H1 (cell line): ENCODE measurements around the gene ZCRB1. TPM values are rescaled to one million over a fixed set of nuclear protein-coding genes. Genes with fewer than 3 reads are reported as not detected.

Experiments used
- CTCF ChIA-PET: fragments of 300-600 bp; sonication (Branson Sonifier 250); formaldehyde crosslinking; loops from one replicate; lab custom pipeline; 2021; ENCODE audit not compliant: partially characterized antibody; lab: Charles Lee
- POLR2A ChIA-PET: fragments of 300-600 bp; sonication (Branson Sonifier 250); formaldehyde crosslinking; loops from one replicate; lab custom pipeline; 2021; ENCODE audit warnings: inconsistent platforms; ENCODE audit not compliant: partially characterized antibody; lab: Charles Lee
- DNase-seq, 2 experiments: peaks; one replicate each; pipeline versions ENCODE4 v3.0.0 to v3.0.0-alpha.2; 2010 to 2022; ENCODE audit warnings: low spot score in 2 of 2, low read depth in 1 of 2, mixed read lengths in 1 of 2
- FAIRE-seq: peaks from 2 replicates; lab custom pipeline; 2011; peaks lifted over from hg19 to GRCh38; lab: Jason Lieb, UNC
- H2AFZ ChIP-seq: 2 replicates; pipeline ENCODE4 v1.8.1; 2012; ENCODE audit warnings: low read length, inconsistent platforms
- H2AK5ac ChIP-seq: 2 replicates; pipeline ENCODE4 v1.6.1; 2013; ENCODE audit warnings: low read depth, low read length
- H2BK120ac ChIP-seq: replicated peaks from 2 replicates; pipeline ENCODE3; 2013; ENCODE audit warnings: low read depth, low read length, inconsistent platforms
- H2BK12ac ChIP-seq: 2 replicates; pipeline ENCODE4 v1.6.1; 2013; ENCODE audit warnings: low read depth, low read length
- H2BK15ac ChIP-seq: 2 replicates; pipeline ENCODE4 v1.6.1; 2013; ENCODE audit warnings: low read length
- H2BK20ac ChIP-seq: 2 replicates; pipeline ENCODE4 v1.6.1; 2013; ENCODE audit warnings: low read length
- H2BK5ac ChIP-seq: 2 replicates; pipeline ENCODE4 v1.6.1; 2013; ENCODE audit warnings: low read depth, low read length
- H3K14ac ChIP-seq: 2 replicates; pipeline ENCODE4 v1.6.1; 2013; ENCODE audit warnings: inconsistent platforms; ENCODE audit not compliant: insufficient read length
- H3K18ac ChIP-seq: 2 replicates; pipeline ENCODE4 v1.6.1; 2013; ENCODE audit warnings: low read length; ENCODE audit errors: extremely low read depth
- H3K23ac ChIP-seq: 2 replicates; pipeline ENCODE4 v1.6.1; 2013; ENCODE audit warnings: inconsistent platforms; ENCODE audit not compliant: insufficient read length
- H3K23me2 ChIP-seq: 2 replicates; pipeline ENCODE4 v1.6.1; 2013; ENCODE audit warnings: low read depth, low read length
- H3K27ac ChIP-seq: 2 replicates; pipeline ENCODE4 v1.6.1; 2011; ENCODE audit warnings: low read depth, low read length, inconsistent platforms
- H3K27me3 ChIP-seq, 4 experiments: replicated peaks in 1 of 4; 1 replicate in 1 of 4; 2 replicates in 3 of 4; pipeline versions ENCODE4 v1.6.1 to v1.8.1; 2011 to 2013; ENCODE audit warnings: low read length in 3 of 4, mild to moderate bottlenecking in 3 of 4, inconsistent platforms in 2 of 4, mixed read lengths in 2 of 4, moderate library complexity in 1 of 4; ENCODE audit not compliant: control insufficient read depth in 3 of 4, insufficient read depth in 3 of 4; ENCODE audit errors: extremely low read depth in 1 of 4
- H3K36me3 ChIP-seq, 4 experiments: 2 replicates each; pipeline versions ENCODE4 v1.6.1 to v1.8.1; 2011 to 2013; ENCODE audit warnings: mild to moderate bottlenecking in 4 of 4, low read length in 3 of 4, moderate library complexity in 2 of 4, control low read depth in 1 of 4, inconsistent platforms in 1 of 4; ENCODE audit not compliant: insufficient read depth in 4 of 4, control insufficient read depth in 2 of 4
- H3K4ac ChIP-seq: replicated peaks from 2 replicates; pipeline ENCODE3; 2013; ENCODE audit warnings: low read length, low read depth, mixed read lengths, inconsistent platforms; ENCODE audit not compliant: insufficient read length
- H3K4me1 ChIP-seq, 4 experiments: replicated peaks in 1 of 4; 1 replicate in 1 of 4; 2 replicates in 3 of 4; pipeline versions ENCODE4 v1.6.1 to v1.8.1; 2011 to 2013; ENCODE audit warnings: low read length in 3 of 4, inconsistent platforms in 2 of 4, mixed read lengths in 1 of 4; ENCODE audit not compliant: insufficient read depth in 4 of 4, control insufficient read depth in 3 of 4
- H3K4me2 ChIP-seq, 2 experiments: 2 replicates each; pipeline versions ENCODE4 v1.6.1 to v1.8.1; 2011 to 2013; ENCODE audit warnings: low read depth in 2 of 2, low read length in 2 of 2, control low read depth in 1 of 2, inconsistent platforms in 1 of 2, mild to moderate bottlenecking in 1 of 2; ENCODE audit not compliant: insufficient read depth in 1 of 2
- H3K4me3 ChIP-seq, 4 experiments: fragments of 200-600, 300-600 bp in 1 of 4; sonication (generic), shearing (Covaris generic), sonication (Bioruptor Twin) in 1 of 4; 2 replicates each; pipeline versions ENCODE4 v1.5.1 to v1.8.1; 2011 to 2016; ENCODE audit warnings: low read length in 4 of 4, low read depth in 3 of 4, control low read depth in 2 of 4, inconsistent platforms in 2 of 4, mild to moderate bottlenecking in 2 of 4, mixed read lengths in 1 of 4, moderate library complexity in 1 of 4; ENCODE audit not compliant: insufficient read depth in 2 of 4; ENCODE audit errors: extremely low read depth in 1 of 4
- H3K56ac ChIP-seq: replicated peaks from 2 replicates; pipeline ENCODE3; 2013; ENCODE audit warnings: low read depth, mild to moderate bottlenecking, mixed read lengths, low read length, inconsistent platforms; ENCODE audit not compliant: insufficient read length
- H3K79me1 ChIP-seq: 2 replicates; pipeline ENCODE4 v1.6.1; 2013; ENCODE audit warnings: low read depth, low read length, control low read depth
- H3K79me2 ChIP-seq, 2 experiments: 2 replicates each; pipeline versions ENCODE4 v1.6.1 to v1.8.1; 2012 to 2013; ENCODE audit warnings: low read length in 2 of 2, mild to moderate bottlenecking in 2 of 2, inconsistent platforms in 1 of 2; ENCODE audit not compliant: insufficient read depth in 2 of 2, control insufficient read depth in 1 of 2
- H3K9ac ChIP-seq, 4 experiments: replicated peaks in 1 of 4; 1 replicate in 1 of 4; 2 replicates in 3 of 4; pipeline versions ENCODE4 v1.6.1 to v1.8.1; 2011 to 2013; ENCODE audit warnings: low read depth in 3 of 4, low read length in 3 of 4, control low read depth in 2 of 4, mild to moderate bottlenecking in 2 of 4, moderate library complexity in 2 of 4, inconsistent platforms in 1 of 4; ENCODE audit errors: extremely low read depth in 1 of 4
- H3K9me3 ChIP-seq, 2 experiments: 2 replicates each; pipeline versions ENCODE4 v1.6.1 to v1.8.1; 2012 to 2013; ENCODE audit warnings: mild to moderate bottlenecking in 2 of 2, moderate library complexity in 2 of 2, control low read depth in 1 of 2, inconsistent platforms in 1 of 2, low read depth in 1 of 2, low read length in 1 of 2, mixed read lengths in 1 of 2; ENCODE audit not compliant: insufficient read depth in 2 of 2
- H4K20me1 ChIP-seq, 2 experiments: replicated peaks in 1 of 2; 2 replicates each; pipeline versions ENCODE3 to v1.8.1; 2011 to 2013; ENCODE audit warnings: inconsistent platforms in 2 of 2, low read length in 2 of 2, mild to moderate bottlenecking in 1 of 2; ENCODE audit not compliant: insufficient read depth in 2 of 2, control insufficient read depth in 1 of 2
- H4K5ac ChIP-seq: 2 replicates; pipeline ENCODE4 v1.6.1; 2013; ENCODE audit warnings: low read length, low read depth, mixed read lengths, inconsistent platforms; ENCODE audit not compliant: insufficient read length
- H4K8ac ChIP-seq: 2 replicates; pipeline ENCODE4 v1.8.0; 2013; ENCODE audit warnings: mild to moderate bottlenecking, moderate library complexity, low read length, inconsistent platforms; ENCODE audit not compliant: insufficient read depth; ENCODE audit errors: extremely low read depth
- H4K91ac ChIP-seq: replicated peaks from 2 replicates; pipeline ENCODE3; 2013; ENCODE audit warnings: low read length, mixed read lengths, inconsistent platforms; ENCODE audit not compliant: insufficient read length
- ASH2L ChIP-seq: fragments of 200-600, 300-600 bp; sonication (generic); IDR thresholded peaks from one replicate; pipeline ENCODE4 v1.7.1; 2017; ENCODE audit warnings: low read length
- BCL11A ChIP-seq, 2 experiments: IDR thresholded peaks; one replicate each; pipeline ENCODE4 v1.6.1; 2011; ENCODE audit warnings: low read depth in 2 of 2, low read length in 2 of 2, mild to moderate bottlenecking in 2 of 2
- CEBPB ChIP-seq: IDR thresholded peaks from 2 replicates; pipeline ENCODE4 v1.6.1; 2012; ENCODE audit warnings: low read depth, low read length
- CHD2 ChIP-seq: IDR thresholded peaks from 2 replicates; pipeline ENCODE4 v1.6.1; 2012; ENCODE audit warnings: low read length, improper control_type of control experiment
- HDAC6 ChIP-seq: IDR thresholded peaks from one replicate; pipeline ENCODE4 v1.7.1; 2012; ENCODE audit warnings: low read depth, mild to moderate bottlenecking, inconsistent platforms, low read length, moderate library complexity
- KDM4A ChIP-seq: IDR thresholded peaks from one replicate; pipeline ENCODE4 v1.7.1; 2012; ENCODE audit warnings: low read depth, mild to moderate bottlenecking, moderate library complexity, low read length, inconsistent platforms; ENCODE audit not compliant: severe bottlenecking
- SIN3A ChIP-seq, 2 experiments: IDR thresholded peaks in 1 of 2; conservative IDR thresholded peaks in 1 of 2; 2 replicates each; pipeline ENCODE4 v1.6.1; 2011 to 2012; ENCODE audit warnings: low read length in 2 of 2, improper control_type of control experiment in 1 of 2, low read depth in 1 of 2, mild to moderate bottlenecking in 1 of 2
- SP4 ChIP-seq: IDR thresholded peaks from 2 replicates; pipeline ENCODE4 v1.6.1; 2012; ENCODE audit warnings: low read length, inconsistent platforms
- SUZ12 ChIP-seq: fragments of 200-600 bp; sonication (generic); IDR thresholded peaks from 2 replicates; pipeline ENCODE4 v1.6.1; 2012; ENCODE audit warnings: mild to moderate bottlenecking, inconsistent platforms, low read length, moderate library complexity, mixed read lengths
- TCF12 ChIP-seq: IDR thresholded peaks from 2 replicates; pipeline ENCODE4 v1.6.1; 2011; ENCODE audit warnings: low read depth, mild to moderate bottlenecking, low read length
- YY1 ChIP-seq: IDR thresholded peaks from 2 replicates; pipeline ENCODE4 v1.6.1; 2011; ENCODE audit warnings: low read depth, mild to moderate bottlenecking, low read length
- polyA plus RNA-seq, 7 experiments: library from polyadenylated mRNA; depleted of rRNA in 3 of 7; stranded (reverse) in 5 of 7; unstranded in 2 of 7; fragments of >200 nt in 5 of 7; fragments of 200-250 nt in 2 of 7; gene quantifications; 1 replicate in 5 of 7; 2 replicates in 1 of 7; 4 replicates in 1 of 7; pipeline versions ENCODE4 v1.2.1 to v1.2.3, GENCODE V29; 2011 to 2013; ENCODE audit warnings: missing spikeins in 2 of 7, mixed read lengths in 2 of 7
- total RNA-seq: library from RNA; stranded (reverse); fragmentation: NEBNext Ultra II Directional; extraction: Animal tissue kit (Norgen Biotek cat#: 25700); gene quantifications from 2 replicates; pipeline ENCODE4 v1.2.1, GENCODE V29; 2021
- TF ChIP-seq, protein P1 (sequence below): IDR thresholded peaks from 2 replicates; pipeline ENCODE4 v1.6.1; 2011; ENCODE audit warnings: low read length, improper control_type of control experiment

ZCRB1 gene
- total and polyA plus RNA-seq, 2 of the 8 experiments (the other 6 are each of a cell fraction or from before 2014, with no cell fraction given): 22.0 to 52.5 TPM

DNA sequence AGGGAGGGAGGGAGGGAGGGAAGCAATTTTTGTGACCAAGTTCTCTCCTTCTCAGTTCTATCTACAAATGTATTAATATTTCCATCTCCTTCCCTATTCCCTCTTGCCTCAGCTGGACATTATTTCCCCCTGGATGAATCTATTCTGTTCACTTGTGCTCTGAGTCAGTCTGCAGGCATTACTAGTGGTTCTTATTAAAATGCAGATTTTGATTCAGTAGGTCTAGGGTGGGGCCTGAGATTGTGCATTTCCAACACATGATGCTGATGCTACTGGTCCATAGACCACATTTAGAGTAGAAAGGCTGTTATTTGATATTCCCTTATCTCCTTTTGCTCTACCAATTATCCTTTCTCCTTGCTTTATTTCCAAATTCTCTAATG, 47.8 kb downstream of the ZCRB1 start:
- POLR2A ChIA-PET: no interaction called here
- no peak for TF ChIP-seq SP4
- TF ChIP-seq, protein P1, sequence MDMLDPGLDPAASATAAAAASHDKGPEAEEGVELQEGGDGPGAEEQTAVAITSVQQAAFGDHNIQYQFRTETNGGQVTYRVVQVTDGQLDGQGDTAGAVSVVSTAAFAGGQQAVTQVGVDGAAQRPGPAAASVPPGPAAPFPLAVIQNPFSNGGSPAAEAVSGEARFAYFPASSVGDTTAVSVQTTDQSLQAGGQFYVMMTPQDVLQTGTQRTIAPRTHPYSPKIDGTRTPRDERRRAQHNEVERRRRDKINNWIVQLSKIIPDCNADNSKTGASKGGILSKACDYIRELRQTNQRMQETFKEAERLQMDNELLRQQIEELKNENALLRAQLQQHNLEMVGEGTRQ: no peak
- TF ChIP-seq SIN3A (conservative IDR thresholded peaks at IDR 0.05 in 1 of 2, IDR thresholded peaks at IDR 0.05 in 1 of 2; ENCODE audit: low read depth in 1 of 2, low read length in 2 of 2): no peak
- TF ChIP-seq BCL11A (IDR thresholded peaks at IDR 0.05; ENCODE audit: low read depth in 2 of 2, low read length in 2 of 2): no peak
- no peak for TF ChIP-seq CEBPB
- TF ChIP-seq TCF12: no peak
- TF ChIP-seq YY1: no peak
- TF ChIP-seq SUZ12: no peak
- TF ChIP-seq ASH2L: no peak
- no peak for TF ChIP-seq HDAC6
- TF ChIP-seq CHD2: no peak
- TF ChIP-seq KDM4A: no peak

More for the DNA sequence above, 47.8 kb downstream of the ZCRB1 start:
- Histone ChIP-seq H3K4ac (no peak overlapping the region), H3K36me3 (no peaks in the 10 kb centered on the region), H3K27me3 (no peaks in the 10 kb centered on the region), H2BK20ac (no peak overlapping the region), H3K23ac (no peak overlapping the region), H3K4me3 (no peak overlapping the region), H3K14ac (no peak overlapping the region), H3K9ac (no peak overlapping the region), H4K8ac (no peak overlapping the region), H2AK5ac (no peak overlapping the region), H2BK120ac (no peak overlapping the region), H3K79me2 (no peaks in the 10 kb centered on the region), H3K4me1 (peaks cover 0 to 2% (median under 1%) of the 10 kb centered on the region in 4 experiments; a peak in 1 of 7 replicates), H2BK12ac (no peak overlapping the region), H2BK5ac (no peak overlapping the region), H3K18ac (no peak overlapping the region), H3K9me3 (peaks cover 0 to 5% of the 10 kb centered on the region in 2 experiments; a peak in 1 of 4 replicates), H4K20me1 (no peaks in the 10 kb centered on the region), H3K79me1 (no peaks in the 10 kb centered on the region), H2BK15ac (no peak overlapping the region), H4K5ac (no peak overlapping the region), H3K4me2 (no peak overlapping the region), H3K27ac (no peak overlapping the region), H3K56ac (no peak overlapping the region), H3K23me2 (no peaks in the 10 kb centered on the region), H4K91ac (no peak overlapping the region), H2AFZ (no peak overlapping the region)
- DNase-seq (no peak), FAIRE-seq (no peak)
- CTCF ChIA-PET: no interaction called here
